ENCODE measurements around the gene RTKN2.
"Not testable (repeated sequence)": the region's sequence is repeated elsewhere in the genome, so short reads cannot be mapped to it uniquely, and the experiment has no call there.

The RTKN2 gene

DNA sequence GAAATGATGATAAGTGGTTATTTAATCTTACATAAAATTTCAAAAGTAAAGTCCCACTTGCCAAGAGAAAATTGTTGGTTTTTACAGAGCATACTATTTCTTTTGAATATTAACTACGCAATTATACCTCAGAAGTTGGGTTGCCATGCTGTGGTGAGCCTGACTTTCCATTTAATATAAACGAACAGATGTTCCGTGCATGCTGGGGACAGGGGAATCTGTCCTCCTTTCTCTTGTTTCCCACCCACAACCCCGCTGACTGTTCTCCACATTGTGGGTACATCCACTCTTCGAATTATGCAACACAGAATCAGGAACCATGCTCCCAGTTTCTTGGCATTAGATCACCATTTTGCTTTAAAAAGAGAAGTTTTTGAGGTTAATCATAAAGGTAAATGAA, 29.2 kb upstream of the RTKN2 start:
- Histone ChIP-seq H3K36me3 (replicated peaks; ENCODE audit: insufficient read depth, low read length) (no peaks in the 10 kb centered on the region), H3K4me1 (ENCODE audit: low read length) (no peaks in the 10 kb centered on the region), H2AFZ (ENCODE audit: low read length) (no peak overlapping the region), H3K9me3 (replicated peaks; ENCODE audit: insufficient read depth, low read length) (no peaks in the 10 kb centered on the region), H3K27me3 (replicated peaks; ENCODE audit: insufficient read depth, low read length) (no peaks in the 10 kb centered on the region), H3K4me2 (ENCODE audit: low read depth, low read length) (no peak overlapping the region), H3K9me2 (replicated peaks; ENCODE audit: insufficient read depth, low read length) (no peaks in the 10 kb centered on the region), H3K27ac (ENCODE audit: low read length) (no peak overlapping the region), H3F3A (ENCODE audit: insufficient read depth, low read length) (no peaks in the 10 kb centered on the region), H3K4me3 (ENCODE audit: low read length) (no peak overlapping the region), H3K9ac (ENCODE audit: low read length) (no peak overlapping the region), H4K20me1 (ENCODE audit: insufficient read depth, low read length) (no peaks in the 10 kb centered on the region), H3K79me2 (ENCODE audit: low read length) (no peaks in the 10 kb centered on the region)
- no peak for DNase-seq
- TF ChIP-seq EZH2phosphoT487 (IDR thresholded peaks at IDR 0.05; ENCODE audit: low read length) (no peak), EZH2 (optimal IDR thresholded peaks at IDR 0.05; ENCODE audit: low read depth, low read length) (no peak)
- TF ChIP-seq, protein P1, sequence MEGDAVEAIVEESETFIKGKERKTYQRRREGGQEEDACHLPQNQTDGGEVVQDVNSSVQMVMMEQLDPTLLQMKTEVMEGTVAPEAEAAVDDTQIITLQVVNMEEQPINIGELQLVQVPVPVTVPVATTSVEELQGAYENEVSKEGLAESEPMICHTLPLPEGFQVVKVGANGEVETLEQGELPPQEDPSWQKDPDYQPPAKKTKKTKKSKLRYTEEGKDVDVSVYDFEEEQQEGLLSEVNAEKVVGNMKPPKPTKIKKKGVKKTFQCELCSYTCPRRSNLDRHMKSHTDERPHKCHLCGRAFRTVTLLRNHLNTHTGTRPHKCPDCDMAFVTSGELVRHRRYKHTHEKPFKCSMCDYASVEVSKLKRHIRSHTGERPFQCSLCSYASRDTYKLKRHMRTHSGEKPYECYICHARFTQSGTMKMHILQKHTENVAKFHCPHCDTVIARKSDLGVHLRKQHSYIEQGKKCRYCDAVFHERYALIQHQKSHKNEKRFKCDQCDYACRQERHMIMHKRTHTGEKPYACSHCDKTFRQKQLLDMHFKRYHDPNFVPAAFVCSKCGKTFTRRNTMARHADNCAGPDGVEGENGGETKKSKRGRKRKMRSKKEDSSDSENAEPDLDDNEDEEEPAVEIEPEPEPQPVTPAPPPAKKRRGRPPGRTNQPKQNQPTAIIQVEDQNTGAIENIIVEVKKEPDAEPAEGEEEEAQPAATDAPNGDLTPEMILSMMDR (IDR thresholded peaks at IDR 0.05; ENCODE audit: low read length), result no peak

DNA sequence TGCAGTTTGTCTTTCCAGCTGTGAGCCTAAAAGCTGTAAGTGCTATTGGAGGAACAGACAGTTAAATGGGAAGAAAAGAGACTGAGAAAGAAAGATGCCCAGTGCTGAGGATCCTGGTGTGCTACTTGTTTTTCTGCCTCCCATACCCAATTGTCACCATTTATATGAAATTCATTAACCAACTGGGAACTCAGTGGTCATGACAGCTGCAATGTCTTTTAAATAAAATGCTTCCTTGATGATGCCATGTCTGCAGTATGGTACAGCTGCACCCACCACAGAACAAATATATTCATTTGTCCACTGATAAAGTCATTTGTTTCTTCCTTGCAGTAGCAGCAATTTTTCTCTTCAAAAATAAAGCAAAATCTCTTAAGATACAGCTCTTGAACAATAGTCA, 15.6 kb upstream of the RTKN2 start:
- Histone ChIP-seq H3K4me3 (ENCODE audit: low read length) (no peak overlapping the region), H2AFZ (ENCODE audit: low read length) (no peak overlapping the region), H3K27ac (ENCODE audit: low read length) (no peak overlapping the region), H3K79me2 (ENCODE audit: low read length) (no peaks in the 10 kb centered on the region), H4K20me1 (ENCODE audit: insufficient read depth, low read length) (no peaks in the 10 kb centered on the region), H3K9me3 (replicated peaks; ENCODE audit: insufficient read depth, low read length) (no peaks in the 10 kb centered on the region), H3K9me2 (replicated peaks; ENCODE audit: insufficient read depth, low read length) (no peaks in the 10 kb centered on the region), H3K27me3 (replicated peaks; ENCODE audit: insufficient read depth, low read length) (no peaks in the 10 kb centered on the region), H3F3A (ENCODE audit: insufficient read depth, low read length) (no peaks in the 10 kb centered on the region), H3K9ac (ENCODE audit: low read length) (no peak overlapping the region), H3K4me2 (ENCODE audit: low read depth, low read length) (no peak overlapping the region), H3K4me1 (ENCODE audit: low read length) (no peaks in the 10 kb centered on the region), H3K36me3 (replicated peaks; ENCODE audit: insufficient read depth, low read length) (no peaks in the 10 kb centered on the region)
- DNase-seq, result no peak
- TF ChIP-seq EZH2phosphoT487 (IDR thresholded peaks at IDR 0.05; ENCODE audit: low read length) (no peak), EZH2 (optimal IDR thresholded peaks at IDR 0.05; ENCODE audit: low read depth, low read length) (no peak)
- TF ChIP-seq, protein P1 (IDR thresholded peaks at IDR 0.05; ENCODE audit: low read length), result no peak

DNA sequence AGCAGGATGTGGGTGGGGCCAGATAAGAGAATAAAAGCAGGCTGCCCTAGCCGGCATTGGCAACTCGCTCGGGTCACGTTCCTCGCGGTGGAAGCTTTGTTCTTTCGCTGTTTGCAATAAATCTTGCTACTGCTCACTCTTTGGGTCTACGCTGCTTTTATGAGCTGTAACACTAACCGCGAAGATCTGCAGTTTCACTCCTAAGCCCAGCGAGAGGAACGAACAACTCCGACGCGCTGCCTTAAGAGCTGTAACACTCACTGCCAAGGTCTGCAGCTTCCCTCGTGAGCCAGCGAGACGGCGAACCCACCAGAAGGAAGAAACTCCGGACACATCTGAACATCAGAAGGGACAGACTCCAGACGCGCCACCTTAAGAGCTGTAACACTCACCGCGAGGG, 12.7 kb upstream of the RTKN2 start:
- H3K27me3 ChIP-seq (replicated peaks; ENCODE audit: insufficient read depth, low read length); H2AFZ ChIP-seq (ENCODE audit: low read length); H3K79me2 ChIP-seq (ENCODE audit: low read length); DNase-seq; H3K4me3 ChIP-seq (ENCODE audit: low read length); H3K9ac ChIP-seq (ENCODE audit: low read length); H3K27ac ChIP-seq (ENCODE audit: low read length); H3K9me3 ChIP-seq (replicated peaks; ENCODE audit: insufficient read depth, low read length); H3K36me3 ChIP-seq (replicated peaks; ENCODE audit: insufficient read depth, low read length); H3F3A ChIP-seq (ENCODE audit: insufficient read depth, low read length); H3K4me1 ChIP-seq (ENCODE audit: low read length); H3K4me2 ChIP-seq (ENCODE audit: low read depth, low read length); H4K20me1 ChIP-seq (ENCODE audit: insufficient read depth, low read length); H3K9me2 ChIP-seq (replicated peaks; ENCODE audit: insufficient read depth, low read length): not testable (repeated sequence)

DNA sequence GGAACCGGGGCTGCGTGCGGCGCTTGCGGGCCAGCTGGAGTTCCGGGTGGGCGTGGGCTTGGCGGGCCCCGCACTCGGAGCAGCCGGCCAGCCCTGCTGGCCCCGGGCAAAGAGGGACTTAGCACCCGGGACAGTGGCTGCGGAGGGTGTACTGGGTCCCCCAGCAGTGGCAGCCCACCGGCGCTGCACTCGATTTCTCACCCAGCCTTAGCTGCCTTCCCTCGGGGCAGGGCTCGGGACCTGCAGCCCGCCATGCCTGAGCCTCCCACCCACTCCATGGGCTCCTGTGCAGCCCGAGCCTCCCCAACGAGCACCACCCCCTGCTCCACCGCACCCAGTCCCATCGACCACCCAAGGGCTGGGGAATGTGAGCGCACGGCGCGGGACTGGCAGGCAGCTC, 11.7 kb upstream of the RTKN2 start:
- not testable (repeated sequence) for DNase-seq; H3K27me3 ChIP-seq (replicated peaks; ENCODE audit: insufficient read depth, low read length)

More for the DNA sequence above, 11.7 kb upstream of the RTKN2 start:
- H3K9me3 ChIP-seq (replicated peaks; ENCODE audit: insufficient read depth, low read length); H3K9me2 ChIP-seq (replicated peaks; ENCODE audit: insufficient read depth, low read length); H3K27ac ChIP-seq (ENCODE audit: low read length); H4K20me1 ChIP-seq (ENCODE audit: insufficient read depth, low read length); H3F3A ChIP-seq (ENCODE audit: insufficient read depth, low read length); H3K79me2 ChIP-seq (ENCODE audit: low read length); H3K4me3 ChIP-seq (ENCODE audit: low read length); H2AFZ ChIP-seq (ENCODE audit: low read length); H3K9ac ChIP-seq (ENCODE audit: low read length); H3K4me2 ChIP-seq (ENCODE audit: low read depth, low read length); H3K4me1 ChIP-seq (ENCODE audit: low read length); H3K36me3 ChIP-seq (replicated peaks; ENCODE audit: insufficient read depth, low read length): not testable (repeated sequence)

Measured in MM.1S (cell line).